GM12878 (cell line): ENCODE measurements around the gene PLPP1. TPM values are rescaled to one million over a fixed set of nuclear protein-coding genes. Genes with fewer than 3 reads are reported as not detected.

Experiments used
- BCLAF1 ChIP-seq: fragments of 450-650 bp; IDR thresholded peaks from 2 replicates; pipeline ENCODE4 v1.6.1; 2017; ENCODE audit warnings: antibody characterized with exemption, mild to moderate bottlenecking, moderate library complexity
- CREB1 ChIP-seq: IDR thresholded peaks from 2 replicates; pipeline ENCODE4 v1.6.1; 2012; ENCODE audit warnings: low read depth, mild to moderate bottlenecking, inconsistent platforms
- JUNB ChIP-seq: IDR thresholded peaks from 2 replicates; pipeline ENCODE4 v1.6.1; 2016; ENCODE audit warnings: antibody characterized with exemption, mild to moderate bottlenecking
- NBN ChIP-seq: fragments of 450-650 bp; IDR thresholded peaks from 2 replicates; pipeline ENCODE4 v1.6.1; 2016
- PML ChIP-seq: IDR thresholded peaks from 2 replicates; pipeline ENCODE4 v1.6.1; 2012; ENCODE audit warnings: low read length, inconsistent platforms
- POU2F2 ChIP-seq: IDR thresholded peaks from 3 replicates; pipeline ENCODE4 v1.6.1; 2011; ENCODE audit warnings: low read depth, mild to moderate bottlenecking, low read length, borderline replicate concordance
- ZBTB40 ChIP-seq: fragments of 450-650 bp; IDR thresholded peaks from 2 replicates; pipeline ENCODE4 v1.6.1; 2016; ENCODE audit warnings: mild to moderate bottlenecking, moderate library complexity, borderline replicate concordance
- ZSCAN29 ChIP-seq: fragments of 450-650 bp; IDR thresholded peaks from 2 replicates; pipeline ENCODE4 v1.6.1; 2017; ENCODE audit warnings: mild to moderate bottlenecking, moderate library complexity
- polyA plus RNA-seq, 11 experiments: library from polyadenylated mRNA; depleted of rRNA in 4 of 11; unstranded in 6 of 11; stranded (reverse) in 5 of 11; fragments of >200 nt; fragmentation: Nextera tagmentation in 4 of 11; fragmentation: Illumina TruSeq in 1 of 11; extraction: Ambion mirVana in 4 of 11; extraction: Trizol in 1 of 11; gene quantifications; 1 replicate in 1 of 11; 2 replicates in 10 of 11; pipeline versions ENCODE4 v1.2.1 to v1.2.3, GENCODE V29; 2011 to 2016; ENCODE audit warnings: inconsistent platforms in 2 of 11, missing spikeins in 2 of 11, low read depth in 1 of 11
- total RNA-seq, 4 experiments: library from RNA; depleted of rRNA in 3 of 4; stranded (reverse); fragments of >200 nt in 3 of 4; fragmentation: Illumina TruSeq in 1 of 4; extraction: Trizol in 1 of 4; gene quantifications; 2 replicates each; pipeline versions ENCODE4 v1.2.1 to v1.2.3, GENCODE V29; 2013 to 2021

PLPP1 gene
- total and polyA plus RNA-seq, 10 of the 15 experiments (the other 5 are each of a cell fraction or from before 2014, with no cell fraction given) = 3.0 to 11.3 (median 8.1) TPM

GRCh38 chr5:55509796-55510522 is 24.8 kb downstream of the PLPP1 start (continued):
- TF ChIP-seq POU2F2 (no peak), NBN (no peak), ZBTB40 (no peak), BCLAF1 (no peak), JUNB (no peak), PML (no peak), ZSCAN29 (no peak), CREB1 (no peak)
